HG02943 (cell line): ENCODE data around the gene TXNL4B.

Experiments used
- ATAC-seq: cut with Tn5 transposase; IDR thresholded peaks from one replicate; pipeline ENCODE4 v1.9.1; 2021; ENCODE audit warnings: mild to moderate bottlenecking, low read depth, moderate library complexity; ENCODE audit not compliant: unreplicated experiment

TXNL4B gene

GRCh38 chr16:72112906-72113615 lies 19.6 kb upstream of the TXNL4B start:
- no peak for ATAC-seq

DNA sequence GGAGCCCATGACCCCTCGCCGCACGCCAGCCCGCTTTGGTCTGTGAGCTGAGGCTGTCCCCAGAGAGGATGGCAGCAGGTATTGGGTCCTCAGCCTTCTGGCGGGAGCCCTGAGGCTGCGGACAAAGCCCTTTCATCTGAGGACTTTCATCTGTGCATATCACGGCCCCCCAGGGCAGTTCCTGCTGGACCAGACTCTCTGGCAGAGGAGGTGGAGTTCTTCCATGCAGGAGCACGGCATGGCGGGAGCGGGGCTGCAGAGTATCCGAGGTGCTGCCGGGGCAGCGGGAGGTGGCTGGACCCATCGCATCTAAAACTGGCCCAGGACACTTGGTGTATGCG lies 19.0 kb upstream of the TXNL4B start:
- ATAC-seq, result no peak

DNA sequence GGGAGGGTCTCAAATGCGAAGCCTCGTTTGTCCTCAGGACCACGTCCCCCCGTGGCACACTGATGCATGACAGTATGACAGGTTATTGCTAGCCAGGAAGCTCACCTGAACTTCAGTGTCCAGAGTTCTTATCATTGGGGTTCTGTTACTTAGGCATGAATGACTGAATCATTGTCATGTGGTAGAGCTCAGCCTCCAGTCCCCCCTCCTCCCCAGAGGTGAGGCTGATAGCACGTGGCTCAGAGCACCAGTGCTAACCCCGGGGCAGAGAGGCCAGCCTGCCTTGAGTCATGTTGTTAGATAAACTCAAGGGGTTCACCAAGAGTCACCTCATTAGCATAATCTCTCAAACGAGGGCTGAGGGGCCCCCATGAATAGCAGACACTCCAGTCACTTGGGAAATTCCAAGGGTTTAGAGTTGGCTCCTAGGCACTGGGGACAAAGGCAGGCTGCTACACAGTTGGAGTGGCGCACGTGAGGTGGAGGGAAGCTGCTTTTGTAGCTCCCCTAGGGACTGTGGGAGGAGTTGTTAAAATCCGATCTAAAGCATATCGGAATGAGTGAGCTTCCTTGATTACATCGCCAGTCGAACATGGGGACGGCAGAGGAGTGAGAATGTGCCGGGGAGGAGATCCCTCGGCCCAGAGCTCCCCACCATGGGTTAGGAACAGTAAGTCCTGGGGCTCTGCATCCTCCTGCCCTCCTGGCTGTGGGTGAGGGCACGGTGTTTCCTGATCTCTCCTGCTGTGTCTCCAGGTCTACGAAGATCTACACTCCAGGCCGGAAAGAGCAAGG lies 18.4 kb upstream of the TXNL4B start:
- ATAC-seq, result no peak

DNA sequence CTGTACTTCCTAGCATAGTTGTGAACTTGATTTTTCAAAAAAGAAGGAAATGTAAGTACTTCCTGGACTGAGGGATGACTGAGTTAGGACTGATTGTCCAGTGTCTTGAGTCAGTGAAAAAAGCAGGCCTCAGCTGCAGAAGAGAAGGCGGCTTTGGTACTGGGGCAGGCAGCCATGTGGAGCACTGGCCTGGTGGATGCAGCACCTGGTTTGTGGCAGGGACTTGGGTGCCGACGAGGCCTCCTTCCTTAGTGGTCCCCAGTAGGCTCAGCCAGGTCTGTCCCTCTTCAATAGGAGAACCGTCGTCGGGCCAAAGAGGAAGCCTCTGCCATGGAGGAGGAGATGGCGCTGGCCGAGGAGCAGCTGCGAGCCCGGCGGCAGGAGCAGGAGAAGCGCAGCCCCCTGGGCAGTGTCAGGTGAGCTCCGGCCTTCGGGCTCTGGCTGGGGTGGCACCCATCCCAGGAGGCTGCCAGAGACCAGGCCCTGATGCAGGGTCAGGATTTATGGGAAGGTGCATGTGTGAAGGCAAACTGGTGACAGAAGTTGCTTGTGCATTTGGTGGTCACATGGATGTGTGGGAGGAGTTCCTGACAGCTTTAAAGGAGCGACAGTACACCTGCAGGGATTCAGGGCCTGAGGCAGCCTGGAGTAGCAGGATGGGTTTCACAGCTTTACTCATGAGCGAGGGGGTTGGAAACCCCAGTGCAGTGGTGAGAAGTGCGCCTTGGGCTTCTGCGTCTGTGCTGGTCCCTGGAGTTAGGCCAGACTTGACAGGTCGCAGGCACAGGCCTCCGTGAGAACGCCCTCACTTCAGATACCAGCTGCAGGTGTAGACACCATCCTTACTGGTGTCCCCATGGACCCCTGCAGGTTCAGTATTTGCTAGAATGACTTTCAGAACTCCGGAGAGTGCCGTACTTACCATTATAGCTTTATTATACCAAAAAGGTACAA lies 17.5 kb upstream of the TXNL4B start:
- ATAC-seq, result no peak

GRCh38 chr16:72109966-72110530 lies 16.6 kb upstream of the TXNL4B start:
- ATAC-seq, result no peak

DNA sequence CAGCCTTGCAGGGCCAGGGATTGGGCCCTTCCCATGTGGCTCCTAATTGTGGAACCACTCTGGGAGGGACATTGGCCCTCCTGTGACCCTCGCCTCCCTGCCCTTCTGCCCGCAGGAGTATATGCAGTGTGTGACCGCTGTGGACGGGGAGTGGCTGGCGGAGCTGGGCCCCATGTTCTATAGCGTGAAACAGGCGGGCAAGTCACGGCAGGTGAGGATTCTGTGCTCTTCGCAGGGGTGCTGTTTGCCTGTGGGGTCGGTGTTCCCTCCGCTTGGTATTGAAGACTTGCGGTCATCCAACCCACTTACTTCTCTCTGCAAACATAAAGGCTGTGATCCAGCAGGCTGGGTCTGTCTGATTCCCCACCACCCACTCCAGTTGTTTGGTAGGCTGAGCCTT lies 15.9 kb upstream of the TXNL4B start:
- no peak for ATAC-seq

- ATAC-seq, result no peak
Observed at GRCh38 chr16:72108353-72109102, 15.1 kb upstream of the TXNL4B start.

DNA sequence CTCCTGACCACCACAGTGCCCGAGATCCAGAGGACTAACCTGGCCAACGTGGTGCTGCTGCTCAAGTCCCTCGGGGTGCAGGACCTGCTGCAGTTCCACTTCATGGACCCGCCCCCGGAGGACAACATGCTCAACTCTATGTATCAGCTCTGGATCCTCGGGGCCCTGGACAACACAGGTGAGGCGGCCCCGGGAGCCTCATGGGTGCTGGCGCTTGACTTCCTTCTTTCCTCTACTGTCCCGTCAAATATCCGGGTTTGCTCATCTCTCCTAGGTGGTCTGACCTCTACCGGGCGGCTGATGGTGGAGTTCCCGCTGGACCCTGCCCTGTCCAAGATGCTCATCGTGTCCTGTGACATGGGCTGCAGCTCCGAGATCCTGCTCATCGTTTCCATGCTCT lies 14.0 kb upstream of the TXNL4B start:
- no peak for ATAC-seq

GRCh38 chr16:72105978-72106377 lies 12.6 kb upstream of the TXNL4B start:
- ATAC-seq, result no peak

- no peak for ATAC-seq
Observed at GRCh38 chr16:72104905-72105304, 11.5 kb upstream of the TXNL4B start.

DNA sequence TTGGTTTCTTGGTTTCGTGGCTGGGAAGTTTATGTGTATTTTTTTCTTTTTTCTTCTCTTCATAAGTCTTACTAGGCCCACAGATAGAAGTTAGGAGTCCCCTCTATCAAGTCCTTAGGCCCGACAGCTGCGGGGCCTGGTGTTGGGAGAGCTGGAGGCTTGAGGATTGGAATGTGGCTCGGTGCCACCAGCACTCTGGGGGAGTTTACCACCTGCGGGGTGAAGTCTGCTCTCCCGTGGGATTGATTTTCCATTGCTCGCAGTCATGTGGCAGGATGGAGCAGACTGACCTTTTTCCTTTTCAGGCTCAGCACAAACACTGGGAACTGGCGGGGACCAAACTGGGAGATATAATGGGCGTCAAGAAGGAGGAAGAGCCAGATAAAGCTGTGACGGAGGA lies 7.8 kb upstream of the TXNL4B start:
- no peak for ATAC-seq

- ATAC-seq, result peak; percentile 67
Observed at GRCh38 chr16:72099377-72099818, 6.0 kb upstream of the TXNL4B start.

DNA sequence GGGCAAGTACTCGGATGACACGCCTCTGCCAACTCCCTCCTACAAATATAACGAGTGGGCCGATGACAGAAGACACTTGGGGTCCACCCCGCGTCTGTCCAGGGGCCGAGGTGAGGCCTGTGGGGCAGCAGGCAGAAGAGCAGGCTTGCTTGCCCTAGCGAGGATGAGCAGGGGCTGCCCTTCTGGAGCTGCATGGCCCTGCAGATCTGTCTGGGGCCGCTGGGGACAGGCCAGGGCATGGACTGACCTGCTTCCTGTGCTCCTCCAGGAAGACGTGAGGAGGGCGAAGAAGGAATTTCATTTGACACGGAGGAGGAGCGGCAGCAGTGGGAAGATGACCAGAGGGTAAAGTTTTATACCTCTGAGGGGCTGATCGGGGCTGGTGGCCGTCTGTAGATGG lies 5.5 kb upstream of the TXNL4B start:
- ATAC-seq, result no peak

- no peak for ATAC-seq
Observed at GRCh38 chr16:72094266-72094610, 818 bp upstream of the TXNL4B start.

DNA sequence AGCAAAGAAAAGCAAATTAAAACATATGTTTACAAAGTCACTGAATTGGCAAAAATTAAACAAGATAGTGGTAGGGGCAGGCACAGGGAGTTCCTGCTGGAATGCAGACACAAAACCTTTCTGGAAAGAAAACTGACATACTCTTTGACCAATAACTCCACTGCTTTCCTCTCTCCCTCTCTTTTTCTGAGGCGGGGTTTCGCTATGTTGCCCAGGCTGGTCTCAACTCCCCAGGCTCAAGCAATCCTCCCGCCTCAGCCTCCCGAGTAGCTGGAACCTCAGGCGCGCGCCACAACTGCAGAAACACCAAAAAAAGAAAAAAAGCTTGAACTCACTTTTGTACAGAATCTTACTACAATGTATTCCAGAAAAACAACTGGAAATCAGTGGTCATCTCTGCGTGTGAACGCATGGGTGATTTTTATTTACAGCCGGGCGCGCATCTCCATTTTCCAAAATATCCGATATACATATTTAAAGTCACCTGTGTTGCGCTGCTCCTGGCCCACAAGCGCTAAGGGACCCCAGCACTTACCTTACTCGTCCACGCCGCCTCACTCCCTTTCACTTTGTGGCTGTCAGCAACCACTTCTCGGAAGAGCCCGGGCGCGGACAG lies 480 bp downstream of the TXNL4B start:
- no peak for ATAC-seq

- ATAC-seq, result no peak
Observed at GRCh38 chr16:72091217-72091616, 2.2 kb downstream of the TXNL4B start.

- ATAC-seq, result no peak
Observed at GRCh38 chr16:72085002-72085401, 8.4 kb downstream of the TXNL4B start.

DNA sequence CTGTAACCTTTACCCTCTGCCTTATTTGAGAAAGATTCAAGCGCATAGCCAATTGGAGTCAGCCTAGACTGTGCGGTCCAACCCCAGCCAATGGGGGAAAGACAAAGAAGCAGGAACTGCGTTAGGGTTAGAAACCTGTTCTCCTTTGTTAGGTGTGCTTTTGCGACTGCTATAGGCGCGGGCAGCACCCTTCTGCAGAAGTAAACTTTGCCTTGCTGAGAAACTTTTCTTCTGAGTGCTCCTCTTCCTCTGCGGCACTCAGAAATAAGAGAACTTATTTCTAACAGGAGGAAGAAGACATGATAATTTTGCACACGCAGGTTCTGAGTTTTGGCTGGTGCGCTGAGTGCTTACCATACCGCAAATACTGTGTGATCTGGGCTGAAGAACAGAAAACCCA lies 9.0 kb downstream of the TXNL4B start:
- ATAC-seq, result no peak

- no peak for ATAC-seq
Observed at GRCh38 chr16:72083778-72084404, 9.5 kb downstream of the TXNL4B start.
